Stomach (tissue), 9 donors: ENCODE results near the gene A4GALT. TPM values are rescaled to one million over a fixed set of nuclear protein-coding genes. Genes with fewer than 3 reads are reported as not detected.

ENCODE experiments used
- DNase-seq, 2 donors: peaks; one replicate each; pipeline versions ENCODE4 v3.0.0 to v3.0.0-alpha.2; 2013 to 2019
- H3K27ac ChIP-seq, 5 donors: fragments of 200-600 bp in 4 of 5; sonication (generic) in 4 of 5; one replicate each; pipeline ENCODE4 v1.5.1; 2013 to 2019; ENCODE audit warnings: mild to moderate bottlenecking in 1 of 5, moderate library complexity in 1 of 5
- H3K27me3 ChIP-seq, 3 donors: fragments of 200-600 bp; sonication (generic); one replicate each; pipeline ENCODE4 v1.5.1; 2017 to 2019; ENCODE audit warnings: mixed run types in 1 of 3
- H3K36me3 ChIP-seq, 4 donors: fragments of 200-600 bp; sonication (generic); 1 replicate in 3 of 4; 2 replicates in 1 of 4; pipeline ENCODE4 v1.5.1; 2016 to 2019
- H3K4me1 ChIP-seq, 4 donors: fragments of 200-600 bp; sonication (generic); one replicate each; pipeline ENCODE4 v1.5.1; 2016 to 2019
- H3K4me3 ChIP-seq, 4 donors: fragments of 200-600 bp; sonication (generic) in 3 of 4; one replicate each; pipeline ENCODE4 v1.5.1; 2016 to 2019; ENCODE audit warnings: mild to moderate bottlenecking in 1 of 4
- H3K9me3 ChIP-seq, 4 donors: fragments of 200-600 bp; sonication (generic); one replicate each; pipeline ENCODE4 v1.5.1; 2016 to 2019
- EP300 ChIP-seq: sonication (generic); formaldehyde crosslinking; IDR thresholded peaks from one replicate; pipeline ENCODE4 v1.6.1; 2017; ENCODE audit warnings: antibody characterized with exemption
- POLR2A ChIP-seq, 4 donors: fragments of 450-650 bp; IDR thresholded peaks; one replicate each; pipeline ENCODE4 v1.6.1; 2016; ENCODE audit warnings: antibody characterized with exemption in 4 of 4, control low read depth in 2 of 4, mild to moderate bottlenecking in 1 of 4, moderate library complexity in 1 of 4
- POLR2AphosphoS5 ChIP-seq, 3 donors: sonication (generic); formaldehyde crosslinking; IDR thresholded peaks; one replicate each; pipeline ENCODE4 v1.6.1; 2016; ENCODE audit warnings: antibody characterized with exemption in 3 of 3
- WGBS, 5 donors: extraction: QIAGEN DNeasy Blood & Tissue Kit in 3 of 5; methylation state at CpG; one replicate each; pipeline versions ENCODE4 v1.1.5 to v1.1.7; 2013 to 2018; 5-methylcytosine and 5-hydroxymethylcytosine counted together
- intact Hi-C: fragments of 100-400 bp; cut with DNase I; formaldehyde crosslinking; loops from one replicate; pipeline ENCODE4 v1.15.1; 2023; ENCODE audit warnings: low total_unique reads
- polyA plus RNA-seq, 3 donors: library from polyadenylated mRNA; stranded (reverse); fragments of 200-250 nt; gene quantifications; one replicate each; pipeline ENCODE4 v1.2.3, GENCODE V29; 2013
- total RNA-seq, 5 donors: library from RNA; depleted of rRNA; stranded (reverse); fragments of >200 nt; gene quantifications; one replicate each; pipeline versions ENCODE4 v1.1.0 to v1.2.3, GENCODE V29; 2014 to 2016
- TF ChIP-seq, protein P1 (sequence below), 7 experiments: fragments of 450-650 bp in 4 of 7; fragments of 200-600 bp in 3 of 7; sonication (generic) in 3 of 7; IDR thresholded peaks; one replicate each; pipeline ENCODE4 v1.5.1; 2016 to 2019; ENCODE audit warnings: antibody characterized with exemption in 7 of 7, control low read depth in 2 of 7, mild to moderate bottlenecking in 1 of 7
- donor health status: healthy with polysubstance abuse.
- donor health status: Bipolar disorder and iron deficiency.
- donor health status: healthy.

The A4GALT gene
- total and polyA plus RNA-seq, 8 donors = 3.2 to 59.4 (median 17.6) TPM

DNA sequence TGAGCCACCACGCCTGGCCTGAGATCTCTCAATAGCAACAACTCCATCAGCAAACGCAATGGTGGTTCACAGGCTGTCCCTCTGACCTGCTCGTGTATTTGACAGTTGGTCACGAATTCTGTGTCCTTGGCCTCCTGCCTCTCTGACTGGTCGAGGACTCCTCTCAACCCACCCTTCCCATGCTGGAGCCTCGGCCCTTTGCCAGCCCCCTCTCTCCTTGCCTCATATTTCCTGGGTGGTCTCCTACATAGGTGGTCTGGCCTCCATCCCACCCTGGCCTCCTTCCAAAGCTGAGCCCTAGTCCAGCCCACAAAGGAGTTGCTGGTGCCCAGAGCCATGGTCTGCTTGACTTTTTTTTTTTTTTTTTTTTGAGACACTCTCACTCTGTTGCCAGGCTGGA lies 11.4 kb upstream of the A4GALT start:
- DNase-seq = no peak
- no peaks in the 10 kb centered on the region for H3K9me3 ChIP-seq
- no peak overlapping the region for H3K4me3 ChIP-seq
- H3K27ac ChIP-seq = no peak overlapping the region
- H3K4me1 ChIP-seq = peaks cover 0 to 16% (median 8%) of the 10 kb centered on the region in 4 donors
- TF ChIP-seq POLR2A (IDR thresholded peaks at IDR 0.05) = no peak
- no peak for TF ChIP-seq POLR2AphosphoS5 (IDR thresholded peaks at IDR 0.05)
- TF ChIP-seq, protein P1, sequence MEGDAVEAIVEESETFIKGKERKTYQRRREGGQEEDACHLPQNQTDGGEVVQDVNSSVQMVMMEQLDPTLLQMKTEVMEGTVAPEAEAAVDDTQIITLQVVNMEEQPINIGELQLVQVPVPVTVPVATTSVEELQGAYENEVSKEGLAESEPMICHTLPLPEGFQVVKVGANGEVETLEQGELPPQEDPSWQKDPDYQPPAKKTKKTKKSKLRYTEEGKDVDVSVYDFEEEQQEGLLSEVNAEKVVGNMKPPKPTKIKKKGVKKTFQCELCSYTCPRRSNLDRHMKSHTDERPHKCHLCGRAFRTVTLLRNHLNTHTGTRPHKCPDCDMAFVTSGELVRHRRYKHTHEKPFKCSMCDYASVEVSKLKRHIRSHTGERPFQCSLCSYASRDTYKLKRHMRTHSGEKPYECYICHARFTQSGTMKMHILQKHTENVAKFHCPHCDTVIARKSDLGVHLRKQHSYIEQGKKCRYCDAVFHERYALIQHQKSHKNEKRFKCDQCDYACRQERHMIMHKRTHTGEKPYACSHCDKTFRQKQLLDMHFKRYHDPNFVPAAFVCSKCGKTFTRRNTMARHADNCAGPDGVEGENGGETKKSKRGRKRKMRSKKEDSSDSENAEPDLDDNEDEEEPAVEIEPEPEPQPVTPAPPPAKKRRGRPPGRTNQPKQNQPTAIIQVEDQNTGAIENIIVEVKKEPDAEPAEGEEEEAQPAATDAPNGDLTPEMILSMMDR (IDR thresholded peaks at IDR 0.05) = no peak
- TF ChIP-seq EP300 = no peak
- 67 to 91% (median 77%) methylated on average over 6 of the region's 6 CpGs for WGBS, 5 donors
- intact Hi-C loops = no loop called here
- H3K36me3 ChIP-seq = no peaks in the 10 kb centered on the region
- H3K27me3 ChIP-seq = no peaks in the 10 kb centered on the region

DNA sequence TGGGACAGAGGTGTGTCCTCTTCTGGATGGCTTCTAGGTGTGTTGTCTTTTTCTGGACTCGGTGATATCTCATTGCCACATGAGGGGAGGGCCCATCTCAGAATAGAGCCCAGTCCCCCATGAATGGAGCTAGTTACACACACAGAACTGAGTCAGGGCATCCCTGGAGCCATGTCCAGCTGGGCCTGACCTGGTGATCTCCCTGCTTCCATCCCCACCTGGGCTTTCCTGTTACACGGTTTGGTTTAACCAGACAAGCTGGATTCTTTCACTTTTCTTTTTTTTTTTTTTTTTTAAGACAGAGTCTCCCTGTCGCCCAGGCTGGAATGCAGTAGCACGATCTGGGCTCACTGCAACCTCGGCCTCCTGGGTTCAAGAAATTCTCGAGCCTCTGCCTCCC lies 6.1 kb upstream of the A4GALT start:
- H3K4me3 ChIP-seq = no peak overlapping the region
- intact Hi-C loops = no loop called here
- TF ChIP-seq POLR2AphosphoS5 (IDR thresholded peaks at IDR 0.05) = no peak
- H3K9me3 ChIP-seq = no peaks in the 10 kb centered on the region
- 84 to 94% (median 89%) methylated on average over 6 of the region's 6 CpGs for WGBS, 5 donors
- H3K27me3 ChIP-seq = peaks cover 0 to 13% (median 0%) of the 10 kb centered on the region in 3 donors
- no peak for DNase-seq
- H3K4me1 ChIP-seq = peaks cover 0 to 16% (median 8%) of the 10 kb centered on the region in 4 donors
- no peak overlapping the region for H3K27ac ChIP-seq
- H3K36me3 ChIP-seq = no peaks in the 10 kb centered on the region

DNA sequence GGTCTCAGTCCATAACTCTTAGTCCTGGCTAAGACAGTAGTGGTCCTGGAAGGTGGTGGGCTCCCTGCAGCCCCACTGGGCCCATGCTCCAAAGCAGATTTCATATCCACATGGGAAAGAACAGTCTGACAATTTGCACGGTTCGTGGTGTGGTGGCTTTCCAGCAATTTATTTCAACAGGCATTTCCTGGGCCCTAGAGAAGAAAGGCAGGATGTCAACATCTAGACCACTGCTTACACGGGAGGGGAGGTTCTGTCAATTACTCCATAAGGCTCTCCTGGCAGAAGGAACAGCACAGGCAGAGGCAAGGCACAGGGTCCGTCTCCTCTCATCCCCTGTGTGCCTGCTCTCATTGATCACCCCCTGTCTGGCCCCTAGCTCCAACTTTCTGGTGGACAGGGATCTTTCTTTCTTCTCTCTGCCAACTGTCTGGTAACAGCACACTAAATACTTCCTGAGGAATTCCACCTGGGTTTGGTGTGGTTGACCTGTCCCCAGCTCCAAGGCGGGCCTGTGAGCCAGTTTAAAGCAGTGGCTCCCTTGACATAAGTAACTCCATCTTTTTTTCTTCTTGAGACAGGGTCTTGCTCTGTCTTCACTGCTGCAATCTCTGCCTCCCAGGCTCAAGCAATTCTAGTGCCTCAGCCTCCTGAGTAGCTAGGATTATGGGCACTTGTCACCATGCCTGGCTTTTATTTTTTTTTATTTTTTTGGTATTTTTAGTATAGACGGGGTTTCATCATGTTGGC lies 5.1 kb upstream of the A4GALT start:
- TF ChIP-seq EP300 (no peak), POLR2A (IDR thresholded peaks at IDR 0.05) (no peak), POLR2AphosphoS5 (IDR thresholded peaks at IDR 0.05) (no peak)
- TF ChIP-seq, protein P1 (IDR thresholded peaks at IDR 0.05) = no peak
- intact Hi-C loops = no loop called here
- no peaks in the 10 kb centered on the region for H3K36me3 ChIP-seq
- H3K27me3 ChIP-seq = peaks cover 0 to 23% (median 3%) of the 10 kb centered on the region in 3 donors
- no peak overlapping the region for H3K4me3 ChIP-seq
- H3K9me3 ChIP-seq = no peaks in the 10 kb centered on the region
- H3K4me1 ChIP-seq = peaks cover 5 to 26% (median 18%) of the 10 kb centered on the region in 4 donors
- DNase-seq = no peak
- WGBS, 5 donors = 73 to 84% (median 76%) methylated on average over 4 to 6 of the region's 6 CpGs
- H3K27ac ChIP-seq = no peak overlapping the region

DNA sequence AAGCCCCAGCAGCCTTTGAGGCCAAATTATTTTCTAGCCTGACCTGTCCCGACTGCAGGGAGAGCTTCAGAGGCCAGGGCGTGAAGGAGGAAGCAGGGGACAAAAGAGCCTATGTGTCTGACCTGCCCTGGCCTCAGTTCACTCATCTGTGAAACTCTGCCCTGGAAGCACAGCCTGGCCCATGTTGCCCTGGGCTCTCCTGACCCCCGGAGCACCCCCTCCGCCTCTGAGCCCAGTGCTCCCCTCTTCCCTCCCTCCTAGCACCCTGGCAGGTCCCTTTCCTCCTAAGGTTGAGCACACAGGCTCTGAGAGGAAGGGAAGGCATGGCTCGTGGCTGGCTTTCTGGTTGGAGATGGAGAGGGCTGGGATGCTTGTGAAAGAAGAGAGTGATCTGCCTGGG lies 3.4 kb upstream of the A4GALT start:
- intact Hi-C loops = no loop called here
- no peaks in the 10 kb centered on the region for H3K9me3 ChIP-seq
- H3K27me3 ChIP-seq = peaks cover 0 to 40% (median 14%) of the 10 kb centered on the region in 3 donors
- H3K4me1 ChIP-seq = peaks cover 7 to 30% (median 20%) of the 10 kb centered on the region in 4 donors
- no peak for TF ChIP-seq EP300
- TF ChIP-seq, protein P1 (IDR thresholded peaks at IDR 0.05) = no peak
- no peak for TF ChIP-seq POLR2A (IDR thresholded peaks at IDR 0.05)
- no peak for TF ChIP-seq POLR2AphosphoS5 (IDR thresholded peaks at IDR 0.05)
- H3K4me3 ChIP-seq = no peak overlapping the region
- 53 to 71% (median 66%) methylated on average over 5 of the region's 5 CpGs for WGBS, 5 donors
- no peak for DNase-seq
- H3K36me3 ChIP-seq = no peaks in the 10 kb centered on the region
- H3K27ac ChIP-seq = no peak overlapping the region

DNA sequence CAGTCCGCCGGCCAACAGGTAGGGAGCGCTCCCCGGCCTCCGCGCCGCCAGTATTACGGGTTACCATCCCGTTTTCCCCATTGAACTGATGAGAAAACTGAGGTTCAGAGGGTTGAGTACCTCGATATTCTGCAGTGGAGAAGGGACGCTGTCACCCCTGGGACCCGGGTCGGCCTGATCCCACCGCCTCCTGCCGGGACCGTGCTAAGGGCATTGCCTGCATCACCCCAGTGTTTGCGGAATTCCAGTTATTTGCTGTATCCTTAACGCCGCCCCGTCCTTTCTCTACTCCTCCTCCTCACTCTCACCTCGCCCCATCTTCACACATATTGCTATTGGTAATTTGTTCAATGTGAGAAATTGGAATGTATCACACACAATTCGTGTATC lies 370 bp upstream of the A4GALT start:
- Histone ChIP-seq H3K27ac (peak overlapping the region; percentile 68 to 93 (median 91)), H3K4me3 (peak overlapping the region; percentile 84 to 91 (median 88)), H3K27me3 (peaks cover 0 to 43% (median 14%) of the 10 kb centered on the region in 3 donors), H3K4me1 (peaks cover 23 to 55% (median 48%) of the 10 kb centered on the region in 4 donors), H3K9me3 (no peaks in the 10 kb centered on the region), H3K36me3 (no peaks in the 10 kb centered on the region)
- 2 to 4% (median 2%) methylated on average over 22 of the region's 22 CpGs for WGBS, 5 donors
- no peak for DNase-seq
- TF ChIP-seq, protein P1 (IDR thresholded peaks at IDR 0.05) = no peak
- no peak for TF ChIP-seq EP300
- no peak for TF ChIP-seq POLR2A (IDR thresholded peaks at IDR 0.05)
- TF ChIP-seq POLR2AphosphoS5 (IDR thresholded peaks at IDR 0.05) = no peak
- intact Hi-C loops = no loop called here
